GM10266 (cell line): ENCODE data around the gene ENPEP.
"Not testable (repeated sequence)": the region's sequence is repeated elsewhere in the genome, so short reads cannot be mapped to it uniquely, and the experiment has no call there.

Experiments used
- DNase-seq: peaks from one replicate; pipeline ENCODE4 v3.0.0; 2012; ENCODE audit errors: extremely low spot score
- CTCF ChIP-seq: IDR thresholded peaks from 2 replicates; pipeline ENCODE4 v1.5.1; 2012; ENCODE audit warnings: mild to moderate bottlenecking, low read depth; ENCODE audit not compliant: control insufficient read depth, insufficient read depth; ENCODE audit errors: missing control alignments

ENPEP gene

GRCh38 chr4:110486256-110486655 lies 10.3 kb downstream of the ENPEP start:
- no peak for DNase-seq
- TF ChIP-seq CTCF, result no peak

- not testable (repeated sequence) for DNase-seq
These were observed 10.9 kb downstream of the ENPEP start for GRCh38 chr4:110486850-110487249.

GRCh38 chr4:110487873-110488272 lies 11.9 kb downstream of the ENPEP start:
- no peak for TF ChIP-seq CTCF
- DNase-seq, result no peak

- TF ChIP-seq CTCF, result no peak
- DNase-seq, result no peak
These were observed 14.1 kb downstream of the ENPEP start for GRCh38 chr4:110489901-110490508.

- no peak for DNase-seq
- no peak for TF ChIP-seq CTCF
These were observed 16.6 kb downstream of the ENPEP start for GRCh38 chr4:110492522-110492921.

GRCh38 chr4:110493520-110493919 lies 17.6 kb downstream of the ENPEP start:
- TF ChIP-seq CTCF, result no peak
- DNase-seq, result no peak

GRCh38 chr4:110498420-110498819 lies 22.5 kb downstream of the ENPEP start:
- no peak for DNase-seq
- no peak for TF ChIP-seq CTCF

- DNase-seq, result no peak
- no peak for TF ChIP-seq CTCF
These were observed 23.2 kb downstream of the ENPEP start for GRCh38 chr4:110499126-110499525.
